NCI-H2107 treated with DMSO at 0.1 percent for 48 hours (cell line): ENCODE data around the gene POC1A.

ENCODE experiments used
- DNase-seq: peaks from one replicate; lab custom pipeline; 2025; ENCODE audit not compliant: unreplicated experiment; lab: John Stamatoyannopoulos, UW

POC1A gene

GRCh38 chr3:52154135-52155094, at the start of gene POC1A:
Gene POC1A, minus strand, starts transcription at chr3:52154423. Its CDS starts 51 bp downstream, at chr3:52154372.
- DNase-seq = peak; percentile 79

GRCh38 chr3:52203701-52204100, 49.5 kb upstream of the POC1A start:
- no peak for DNase-seq

GRCh38 chr3:52202384-52203077, 48.3 kb upstream of the POC1A start:
- no peak for DNase-seq

- no peak for DNase-seq
These were observed 46.9 kb upstream of the POC1A start for GRCh38 chr3:52200981-52201679.

- no peak for DNase-seq
These were observed 44.7 kb upstream of the POC1A start for GRCh38 chr3:52198643-52199608.

- DNase-seq = peak; percentile 28
These were observed 43.8 kb upstream of the POC1A start, which contains the start of gene ALAS1 for GRCh38 chr3:52197842-52198625. Gene ALAS1, plus strand, starts transcription at chr3:52198160. Its CDS starts 1,082 bp downstream, at chr3:52199242.

GRCh38 chr3:52197499-52197841, 43.2 kb upstream of the POC1A start:
- no peak for DNase-seq

GRCh38 chr3:52196977-52197376, 42.8 kb upstream of the POC1A start:
- no peak for DNase-seq

- no peak for DNase-seq
These were observed 41.7 kb upstream of the POC1A start for GRCh38 chr3:52195823-52196331.

GRCh38 chr3:52195291-52195597, 41.0 kb upstream of the POC1A start:
- DNase-seq = no peak

- no peak for DNase-seq
These were observed 40.5 kb upstream of the POC1A start for GRCh38 chr3:52194485-52195290.

GRCh38 chr3:52193065-52193464, 38.8 kb upstream of the POC1A start:
- DNase-seq = no peak

GRCh38 chr3:52191663-52192062, 37.4 kb upstream of the POC1A start:
- no peak for DNase-seq

- DNase-seq = no peak
These were observed 36.3 kb upstream of the POC1A start for GRCh38 chr3:52190294-52191074.

- DNase-seq = no peak
These were observed 34.3 kb upstream of the POC1A start for GRCh38 chr3:52188556-52188955.

- no peak for DNase-seq
These were observed 32.5 kb upstream of the POC1A start for GRCh38 chr3:52186729-52187128.

- no peak for DNase-seq
These were observed 31.6 kb upstream of the POC1A start for GRCh38 chr3:52185837-52186236.

- DNase-seq = no peak
These were observed 31.1 kb upstream of the POC1A start for GRCh38 chr3:52185311-52185710.
